A172 (cell line): Measurements from ENCODE around the gene ABLIM3. TPM values are rescaled to one million over a fixed set of nuclear protein-coding genes. Genes with fewer than 3 reads are reported as not detected.

Experiments used
- DNase-seq: peaks from one replicate; pipeline ENCODE4 v3.0.0-alpha.2; 2015; ENCODE audit warnings: low spot score
- total RNA-seq: library from RNA; depleted of rRNA; stranded (reverse); fragments of >200 nt; shearing (Covaris generic); gene quantifications from 2 replicates; pipeline ENCODE4 v1.2.3, GENCODE V29; 2014

Gene ABLIM3
- total RNA-seq, 1 experiment from 2014 or later = 15.9 TPM

- DNase-seq = no peak
These were observed 139.5 kb downstream of the ABLIM3 start for GRCh38 chr5:149280802-149281201.

DNA sequence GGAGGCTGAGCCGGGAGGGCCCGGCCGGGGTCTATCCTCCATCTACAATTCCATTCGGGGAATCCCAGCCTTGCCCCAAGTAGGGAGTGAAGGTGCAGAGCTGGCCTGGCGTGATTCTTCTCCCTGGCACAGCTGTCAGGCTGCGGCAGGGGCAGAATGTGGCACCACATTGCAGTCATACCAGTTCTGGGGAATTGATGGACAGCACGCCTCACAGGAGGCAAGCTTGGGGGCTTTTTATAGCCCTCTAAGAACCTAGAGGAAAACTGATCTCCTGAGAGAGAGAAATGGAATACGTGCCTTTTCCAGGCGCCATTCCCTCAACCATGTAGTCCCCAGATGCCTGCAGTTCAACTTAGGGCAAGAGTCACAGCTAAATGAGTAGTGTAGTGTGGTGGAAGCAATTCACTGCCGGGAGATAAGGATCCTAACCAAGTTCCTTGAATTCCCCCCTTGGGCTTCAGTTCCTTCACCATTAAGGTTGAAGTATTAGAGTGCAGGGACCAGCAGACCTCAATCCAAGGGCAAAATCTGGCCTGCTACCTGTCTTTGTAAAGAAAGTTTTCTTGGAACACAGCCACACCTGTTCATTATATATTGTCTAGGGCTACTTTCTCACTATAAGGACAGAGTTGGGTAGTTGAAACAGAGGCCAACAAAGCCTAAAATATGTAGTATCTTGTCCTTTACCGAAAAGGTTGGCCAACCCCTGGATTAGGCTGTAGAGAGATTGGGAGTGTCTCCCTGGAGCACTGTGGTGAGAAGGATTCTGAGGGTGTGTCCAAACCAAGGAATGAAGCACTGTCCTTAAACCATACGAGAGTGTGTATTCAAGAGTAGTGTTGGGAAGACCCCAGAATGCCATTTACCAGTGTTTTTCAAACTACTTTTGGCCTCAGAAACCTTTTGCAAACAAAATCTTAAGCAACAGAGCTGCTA is 141.0 kb downstream of the ABLIM3 start:
- no peak for DNase-seq

- DNase-seq = no peak
These were observed 141.7 kb downstream of the ABLIM3 start for GRCh38 chr5:149282966-149283332.

GRCh38 chr5:149283626-149284480 is 142.6 kb downstream of the ABLIM3 start:
- DNase-seq = no peak

GRCh38 chr5:149284501-149284900 is 143.2 kb downstream of the ABLIM3 start:
- DNase-seq = no peak

DNA sequence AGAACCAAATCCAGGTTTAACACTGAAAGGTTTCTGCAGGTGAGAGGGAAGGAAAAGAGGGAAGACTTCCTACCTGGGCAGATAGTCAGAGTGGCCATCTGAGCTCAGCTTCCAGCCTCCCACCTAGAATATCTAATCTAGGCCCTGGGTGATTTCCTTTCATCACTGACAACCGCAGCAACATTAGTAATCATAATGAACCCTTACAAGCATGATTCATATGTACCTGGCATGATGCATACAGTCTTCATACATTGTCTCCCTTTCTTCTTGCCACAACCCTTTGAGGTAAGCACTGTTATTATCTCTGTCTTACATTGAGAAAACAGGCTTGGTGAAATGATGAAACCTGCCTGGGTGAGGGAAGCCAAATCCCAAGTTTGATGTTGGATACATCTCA is 143.9 kb downstream of the ABLIM3 start:
- DNase-seq = no peak

- no peak for DNase-seq
These were observed 147.1 kb downstream of the ABLIM3 start for GRCh38 chr5:149288436-149288835.

DNA sequence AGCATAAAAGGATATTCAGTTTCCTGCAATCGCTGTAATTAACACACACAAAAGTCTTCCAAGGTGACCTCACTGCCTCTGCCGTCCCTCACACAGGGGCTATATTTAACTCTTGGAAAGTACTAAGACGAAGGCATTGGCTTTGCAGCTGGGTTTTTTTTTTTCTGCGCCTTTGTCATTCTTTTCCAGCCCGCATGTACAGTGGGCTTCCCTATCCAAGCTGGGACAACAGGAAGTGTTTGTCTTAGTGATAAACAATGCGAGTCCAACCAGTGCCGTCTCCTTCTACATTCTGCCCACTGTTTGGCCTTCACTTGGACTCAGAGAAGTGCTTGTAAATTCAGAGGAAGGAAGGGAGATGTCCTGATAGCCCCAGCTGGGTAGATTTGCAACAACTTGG is 148.0 kb downstream of the ABLIM3 start:
- no peak for DNase-seq

GRCh38 chr5:149294872-149295829 is 153.9 kb downstream of the ABLIM3 start:
- no peak for DNase-seq

DNA sequence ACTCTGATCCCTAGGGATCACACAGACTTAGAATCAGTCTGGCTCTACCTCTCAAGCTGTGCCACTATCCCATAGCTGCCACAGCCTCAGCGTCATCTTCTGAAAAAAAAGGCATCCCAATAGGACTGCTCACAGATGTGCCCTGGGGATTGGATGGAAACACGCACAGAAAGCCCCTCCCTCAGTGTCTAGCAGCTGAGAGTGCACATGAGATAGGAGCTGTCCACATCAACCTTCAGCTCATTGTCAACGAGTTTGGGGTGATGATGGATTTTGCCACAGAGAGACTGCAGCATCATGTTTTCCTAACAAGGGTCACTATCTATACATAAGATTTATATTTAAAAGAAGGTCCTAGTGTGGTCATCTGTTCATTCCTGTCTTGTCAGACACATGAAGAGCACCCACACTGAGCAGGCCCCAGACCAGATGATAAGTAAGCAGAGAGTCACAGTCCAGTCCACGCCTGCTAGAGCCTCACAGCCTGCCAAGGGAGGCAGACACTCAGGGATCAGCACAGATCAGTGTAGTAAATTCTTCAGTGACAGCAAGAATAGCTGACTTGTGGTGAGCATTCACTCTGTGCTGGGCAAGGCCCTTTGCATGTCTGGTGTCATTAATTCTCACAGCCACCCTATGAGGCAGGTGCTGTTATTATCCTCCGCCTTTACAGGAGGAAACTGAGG is 156.2 kb downstream of the ABLIM3 start:
- no peak for DNase-seq

DNA sequence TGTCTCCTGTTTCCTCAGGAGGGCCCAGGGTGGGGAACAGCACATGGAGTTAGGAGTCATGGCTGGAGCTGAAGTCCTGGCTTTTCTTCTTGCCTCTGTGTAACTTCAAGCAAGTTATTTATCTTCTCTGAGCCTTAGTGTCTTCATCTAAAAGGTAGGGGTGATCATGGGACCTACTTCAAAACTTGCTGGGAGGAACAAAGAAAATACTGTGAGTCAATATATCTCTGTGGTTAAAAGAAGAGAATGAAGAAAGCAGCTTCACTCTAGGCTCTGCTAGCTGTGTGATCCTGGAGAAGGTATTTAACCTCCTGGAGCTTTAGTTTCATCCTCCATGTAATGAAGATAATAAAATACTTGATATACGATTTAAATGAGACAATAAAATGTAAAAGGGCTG is 156.9 kb downstream of the ABLIM3 start:
- no peak for DNase-seq

- no peak for DNase-seq
These were observed 157.6 kb downstream of the ABLIM3 start for GRCh38 chr5:149298842-149299404.

DNA sequence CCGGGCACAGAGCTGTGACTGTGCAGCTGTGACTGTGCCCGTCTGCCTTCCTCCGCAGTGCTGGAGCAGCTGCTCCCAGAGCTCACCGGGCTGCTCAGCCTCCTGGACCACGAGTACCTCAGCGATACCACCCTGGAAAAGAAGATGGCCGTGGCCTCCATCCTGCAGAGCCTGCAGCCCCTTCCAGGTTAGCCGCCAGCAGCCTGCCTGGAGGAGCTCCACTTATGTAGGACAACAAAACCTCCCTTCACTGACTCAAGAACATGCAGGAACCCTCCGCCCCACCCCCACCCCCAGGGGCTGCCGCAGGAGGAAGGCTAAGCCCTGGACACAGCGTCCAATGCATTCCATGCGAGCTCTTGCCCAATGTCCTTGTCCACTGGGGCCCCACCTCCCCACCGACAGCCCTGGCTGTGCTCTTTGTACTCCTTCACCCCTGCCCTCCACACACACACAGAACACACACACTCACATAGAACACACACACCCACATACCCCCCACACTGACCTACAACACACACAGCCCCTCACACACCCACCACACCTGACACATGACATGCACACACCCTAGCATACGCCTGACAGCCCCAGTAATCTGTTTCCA is 158.3 kb downstream of the ABLIM3 start:
- no peak for DNase-seq

- no peak for DNase-seq
These were observed 159.1 kb downstream of the ABLIM3 start for GRCh38 chr5:149300441-149300840.

DNA sequence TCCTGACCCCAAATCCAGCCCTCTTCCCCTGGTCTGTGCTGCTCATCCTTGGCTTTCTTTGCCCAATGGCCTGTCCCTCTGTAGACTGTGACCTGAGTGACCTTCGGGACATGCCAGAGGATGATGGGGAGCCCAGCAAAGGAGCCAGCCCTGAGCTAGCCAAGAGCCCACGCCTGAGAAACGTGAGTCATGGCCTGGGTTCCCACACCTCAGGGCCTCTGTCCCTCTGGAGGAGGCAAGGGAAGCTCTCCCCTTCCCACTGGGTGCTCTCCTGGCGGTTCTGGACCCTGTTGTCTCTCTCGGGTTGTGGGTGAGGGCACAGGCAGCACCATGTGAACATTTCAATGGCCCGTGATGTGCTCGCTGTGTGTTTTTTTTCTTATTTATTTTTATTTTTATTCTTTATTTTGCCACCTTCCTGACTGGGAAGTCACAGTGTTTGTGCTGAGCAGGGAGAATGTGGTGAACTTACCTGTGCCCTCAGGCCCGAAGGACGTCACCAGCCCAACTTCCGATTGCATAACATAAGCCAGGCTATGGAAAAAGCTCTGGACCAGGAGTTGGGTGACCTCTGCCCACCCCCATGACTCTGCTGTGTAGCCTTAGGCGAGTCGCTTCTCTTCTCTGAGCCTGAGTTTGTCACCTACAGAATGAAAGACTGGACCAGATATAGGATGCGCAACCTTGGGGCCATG is 159.9 kb downstream of the ABLIM3 start:
- DNase-seq = no peak

DNA sequence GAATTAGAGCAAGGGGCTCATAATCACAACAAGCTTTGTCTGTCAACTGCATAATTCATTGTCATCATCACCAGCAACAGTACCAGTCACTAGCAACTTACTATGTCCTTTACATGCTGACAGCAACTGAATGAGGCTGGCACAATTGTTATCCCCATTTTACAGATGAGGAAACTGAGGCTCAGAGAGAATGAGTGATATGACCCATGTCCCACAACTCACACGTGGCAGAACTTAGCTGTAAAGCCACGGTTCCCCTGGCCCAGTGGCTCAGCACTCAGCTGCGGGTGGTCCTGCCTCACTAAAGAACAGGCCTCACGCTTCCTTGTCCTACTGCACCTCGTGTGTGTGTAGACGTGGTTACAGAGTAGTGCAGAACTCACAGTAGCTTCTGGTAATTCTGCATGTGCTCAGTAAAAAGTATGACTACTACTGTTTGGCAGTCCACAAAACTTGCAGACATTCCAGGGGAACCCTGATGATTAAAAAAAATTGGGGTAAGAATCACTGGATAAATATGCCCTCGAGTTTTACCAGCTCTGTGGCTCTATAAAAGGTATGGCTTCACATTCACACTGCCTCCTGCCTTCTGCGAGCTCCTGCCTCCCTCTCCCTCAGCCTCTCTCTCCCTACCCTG is 160.6 kb downstream of the ABLIM3 start:
- no peak for DNase-seq

GRCh38 chr5:149302641-149303040 is 161.3 kb downstream of the ABLIM3 start:
- DNase-seq = no peak

DNA sequence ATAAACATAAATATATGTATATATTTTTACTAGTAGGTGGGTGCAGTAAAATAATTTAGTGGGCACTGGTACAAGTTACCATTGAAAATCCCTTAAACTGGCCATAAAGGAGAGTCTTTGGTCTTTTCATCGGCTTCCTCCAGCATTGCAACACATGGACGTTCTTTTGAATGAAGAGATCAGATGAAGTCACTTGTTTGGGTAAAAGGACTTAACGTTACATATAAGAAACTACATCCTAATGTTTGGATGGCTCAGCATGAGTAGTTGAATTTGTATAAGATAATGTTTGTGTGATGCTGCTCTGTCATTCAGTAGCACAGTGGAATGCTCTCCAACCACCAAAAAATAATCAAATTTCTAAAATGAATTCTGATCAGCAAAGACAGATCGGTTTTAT is 161.9 kb downstream of the ABLIM3 start:
- DNase-seq = no peak
